Chondrocyte (in vitro differentiated cells): ENCODE results near the gene TMEM175. TPM values are rescaled to one million over a fixed set of nuclear protein-coding genes. Genes with fewer than 3 reads are reported as not detected.

ENCODE experiments used
- DNase-seq: peaks from one replicate; pipeline ENCODE4 v3.0.0; 2021; ENCODE audit warnings: mixed read lengths, low spot score
- H3K27ac Mint-ChIP-seq: one replicate; pipeline ENCODE4 v1.8.0; 2021; ENCODE audit warnings: mild to moderate bottlenecking, moderate library complexity, mixed read lengths; ENCODE audit not compliant: unreplicated experiment
- H3K27me3 Mint-ChIP-seq: 2 replicates; pipeline ENCODE4 v1.8.0; 2021; ENCODE audit warnings: low read depth, mixed read lengths
- H3K36me3 Mint-ChIP-seq: 2 replicates; pipeline ENCODE4 v1.8.0; 2021; ENCODE audit warnings: low read depth, mixed read lengths
- H3K4me1 Mint-ChIP-seq: 2 replicates; pipeline ENCODE4 v1.8.0; 2021; ENCODE audit warnings: low read depth, mild to moderate bottlenecking, mixed read lengths
- H3K4me3 Mint-ChIP-seq: one replicate; pipeline ENCODE4 v1.8.0; 2021; ENCODE audit warnings: mild to moderate bottlenecking, moderate library complexity, mixed read lengths; ENCODE audit not compliant: unreplicated experiment
- H3K9me3 Mint-ChIP-seq: 2 replicates; pipeline ENCODE4 v1.8.0; 2021; ENCODE audit warnings: low read depth, mixed read lengths
- CTCF ChIP-seq: fragments of 200-600 bp; sonication (generic); IDR thresholded peaks from 2 replicates; pipeline ENCODE4 v1.5.0; 2021; ENCODE audit warnings: antibody characterized with exemption, mild to moderate bottlenecking, moderate library complexity
- total RNA-seq: library from RNA; stranded (reverse); gene quantifications from 3 replicates; pipeline ENCODE4 v1.2.1, GENCODE V29; 2021

Gene TMEM175
- total RNA-seq, 1 donor from 2014 or later, result 26.1 TPM

GRCh38 chr4:965048-965765 lies 32.9 kb downstream of the TMEM175 start:
- no peak for TF ChIP-seq CTCF
- Mint-ChIP-seq H3K27me3 (no peaks in the 10 kb centered on the region), H3K36me3 (peaks cover 2% of the 10 kb centered on the region), H3K9me3 (no peaks in the 10 kb centered on the region), H3K4me1 (no peaks in the 10 kb centered on the region), H3K4me3 (no peak overlapping the region), H3K27ac (no peak overlapping the region)
- peak; percentile 88 for DNase-seq

GRCh38 chr4:965766-966134 lies 33.5 kb downstream of the TMEM175 start:
- H3K27ac Mint-ChIP-seq, result no peak overlapping the region
- H3K4me3 Mint-ChIP-seq, result no peak overlapping the region
- peak; percentile 88 for DNase-seq
- H3K27me3 Mint-ChIP-seq, result no peaks in the 10 kb centered on the region
- no peak for TF ChIP-seq CTCF
- peaks cover 2% of the 10 kb centered on the region for H3K36me3 Mint-ChIP-seq
- no peaks in the 10 kb centered on the region for H3K4me1 Mint-ChIP-seq
- no peaks in the 10 kb centered on the region for H3K9me3 Mint-ChIP-seq

GRCh38 chr4:966266-967112 lies 34.2 kb downstream of the TMEM175 start:
- Mint-ChIP-seq H3K4me3 (no peak overlapping the region), H3K36me3 (peaks cover 2% of the 10 kb centered on the region), H3K9me3 (no peaks in the 10 kb centered on the region), H3K27me3 (no peaks in the 10 kb centered on the region), H3K27ac (no peak overlapping the region), H3K4me1 (peaks cover 3% of the 10 kb centered on the region)
- DNase-seq, result peak; percentile 92
- no peak for TF ChIP-seq CTCF

- H3K36me3 Mint-ChIP-seq, result peaks cover 2% of the 10 kb centered on the region
- no peak for DNase-seq
These were observed 35.1 kb downstream of the TMEM175 start for GRCh38 chr4:967113-968104.

More at GRCh38 chr4:967113-968104, 35.1 kb downstream of the TMEM175 start:
- peaks cover 7% of the 10 kb centered on the region for H3K4me1 Mint-ChIP-seq
- H3K4me3 Mint-ChIP-seq, result no peak overlapping the region
- H3K27ac Mint-ChIP-seq, result no peak overlapping the region
- H3K9me3 Mint-ChIP-seq, result no peaks in the 10 kb centered on the region
- no peak for TF ChIP-seq CTCF
- H3K27me3 Mint-ChIP-seq, result no peaks in the 10 kb centered on the region
